GM19452 (cell line): ENCODE data around the gene PHACTR2.

Source experiments
- ATAC-seq: cut with Tn5 transposase; IDR thresholded peaks from one replicate; pipeline ENCODE4 v1.9.1; 2021; ENCODE audit not compliant: unreplicated experiment

Gene PHACTR2

GRCh38 chr6:143674483-143675381, 3.0 kb upstream of the PHACTR2 start:
- ATAC-seq, result no peak

GRCh38 chr6:143675382-143675900, 2.3 kb upstream of the PHACTR2 start:
- ATAC-seq, result no peak

- no peak for ATAC-seq
Measured at GRCh38 chr6:143675946-143676345, 1.8 kb upstream of the PHACTR2 start.

- no peak for ATAC-seq
Measured at GRCh38 chr6:143676437-143677045, 1.2 kb upstream of the PHACTR2 start.

GRCh38 chr6:143677577-143677890, 231 bp upstream of the PHACTR2 start:
- no peak for ATAC-seq

- no peak for ATAC-seq
Measured at GRCh38 chr6:143679041-143679440, 1.3 kb downstream of the PHACTR2 start.

GRCh38 chr6:143680141-143680540, 2.4 kb downstream of the PHACTR2 start:
- ATAC-seq, result no peak

GRCh38 chr6:143682805-143683204, 5.0 kb downstream of the PHACTR2 start:
- ATAC-seq, result no peak

- no peak for ATAC-seq
Measured at GRCh38 chr6:143684486-143684885, 6.7 kb downstream of the PHACTR2 start.

GRCh38 chr6:143685653-143686052, 7.9 kb downstream of the PHACTR2 start:
- no peak for ATAC-seq

- no peak for ATAC-seq
Measured at GRCh38 chr6:143687591-143687990, 9.8 kb downstream of the PHACTR2 start.

- ATAC-seq, result no peak
Measured at GRCh38 chr6:143688681-143689080, 10.9 kb downstream of the PHACTR2 start.

- ATAC-seq, result no peak
Measured at GRCh38 chr6:143689852-143690251, 12.1 kb downstream of the PHACTR2 start.

GRCh38 chr6:143691155-143691554, 13.4 kb downstream of the PHACTR2 start:
- no peak for ATAC-seq

GRCh38 chr6:143691900-143692636, 14.3 kb downstream of the PHACTR2 start:
- ATAC-seq, result no peak

- no peak for ATAC-seq
Measured at GRCh38 chr6:143692696-143693095, 14.9 kb downstream of the PHACTR2 start.

- no peak for ATAC-seq
Measured at GRCh38 chr6:143694013-143694412, 16.2 kb downstream of the PHACTR2 start.

GRCh38 chr6:143694560-143694959, 16.8 kb downstream of the PHACTR2 start:
- no peak for ATAC-seq

GRCh38 chr6:143695130-143695968, 17.6 kb downstream of the PHACTR2 start:
- no peak for ATAC-seq

- ATAC-seq, result no peak
Measured at GRCh38 chr6:143695969-143696663, 18.4 kb downstream of the PHACTR2 start.
